Activated CD4-positive, alpha-beta memory T cell treated with anti-CD3 and anti-CD28 coated beads for 36 hours (primary cell): ENCODE data around the gene FAM181A. TPM values are rescaled to one million over a fixed set of nuclear protein-coding genes. Genes with fewer than 3 reads are reported as not detected.

ENCODE experiments used
- CTCF ChIA-PET: fragments of 350-600 bp; sonication (Branson Sonifier 250); formaldehyde crosslinking; loops from one replicate; lab custom pipeline; 2021; ENCODE audit warnings: antibody characterized with exemption, inconsistent platforms; lab: Charles Lee
- POLR2A ChIA-PET: fragments of 350-600 bp; sonication (Branson Sonifier 250); formaldehyde crosslinking; loops from one replicate; lab custom pipeline; 2021; ENCODE audit warnings: antibody characterized with exemption; lab: Charles Lee
- DNase-seq: peaks from one replicate; pipeline ENCODE4 v3.0.0-alpha.2; 2020
- H3K27ac Mint-ChIP-seq: one replicate; pipeline ENCODE4 v1.8.0; 2021; ENCODE audit warnings: mixed read lengths
- H3K27me3 Mint-ChIP-seq: one replicate; pipeline ENCODE4 v1.8.0; 2021; ENCODE audit warnings: mixed read lengths
- H3K36me3 Mint-ChIP-seq: one replicate; pipeline ENCODE4 v1.8.0; 2021; ENCODE audit warnings: mixed read lengths
- H3K4me1 Mint-ChIP-seq: one replicate; pipeline ENCODE4 v1.8.0; 2021; ENCODE audit warnings: low read depth, mixed read lengths
- H3K4me3 Mint-ChIP-seq: one replicate; pipeline ENCODE4 v1.8.0; 2021; ENCODE audit warnings: mild to moderate bottlenecking, mixed read lengths
- H3K9me3 Mint-ChIP-seq: one replicate; pipeline ENCODE4 v1.8.0; 2021; ENCODE audit warnings: mixed read lengths
- intact Hi-C: fragments of 100-400 bp; cut with micrococcal nuclease; formaldehyde crosslinking; loops from one replicate; pipeline ENCODE4 v1.15.1; 2023
- total RNA-seq, 2 experiments: library from RNA; stranded (reverse); gene quantifications; one replicate each; pipeline ENCODE4 v1.2.3, GENCODE V29; 2021

The FAM181A gene
- total RNA-seq, 2 experiments from 2014 or later: not detected

- Mint-ChIP-seq H3K9me3 (no peaks in the 10 kb centered on the region), H3K4me3 (no peak overlapping the region), H3K27ac (no peak overlapping the region), H3K36me3 (peaks cover 30% of the 10 kb centered on the region), H3K27me3 (no peaks in the 10 kb centered on the region), H3K4me1 (peaks cover 12% of the 10 kb centered on the region)
- no peak for DNase-seq
- ChIA-PET POLR2A (no interaction called here), CTCF (interaction anchor here (10.9 to 11.4 kb wide), 2 partner anchors 12 to 32 kb away, joined by 318 to 425 read pairs; partner anchors contain the start of gene ASB2)
- intact Hi-C loops: no loop called here
Measured at GRCh38 chr14:93944348-93945069, 17.4 kb downstream of the FAM181A start.

DNA sequence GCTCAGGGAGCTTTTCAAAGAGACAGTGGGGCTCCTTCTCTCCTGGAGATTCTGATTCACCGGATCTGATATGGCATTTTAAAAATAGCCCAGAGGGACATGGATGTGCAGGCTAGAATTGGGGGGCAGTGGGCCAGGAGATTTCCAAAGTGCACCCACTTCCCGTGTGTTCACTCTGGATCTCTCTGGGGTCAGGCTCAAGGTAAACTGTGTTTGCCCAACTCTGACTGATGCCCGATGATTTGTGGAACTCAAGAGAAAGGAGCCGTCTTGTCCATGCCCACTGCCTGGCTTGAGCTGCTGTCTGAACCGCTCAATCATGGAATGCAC lies 17.9 kb downstream of the FAM181A start:
- intact Hi-C loops: no loop called here
- H3K27ac Mint-ChIP-seq: no peak overlapping the region
- H3K9me3 Mint-ChIP-seq: no peaks in the 10 kb centered on the region
- ChIA-PET CTCF (interaction anchor here (10.9 to 11.4 kb wide), 2 partner anchors 12 to 31 kb away, joined by 318 to 425 read pairs; partner anchors contain the start of gene ASB2), POLR2A (no interaction called here)
- DNase-seq: no peak
- no peaks in the 10 kb centered on the region for H3K27me3 Mint-ChIP-seq
- H3K4me3 Mint-ChIP-seq: no peak overlapping the region
- H3K4me1 Mint-ChIP-seq: peaks cover 8% of the 10 kb centered on the region
- H3K36me3 Mint-ChIP-seq: peaks cover 34% of the 10 kb centered on the region

- peaks cover 9% of the 10 kb centered on the region for H3K4me1 Mint-ChIP-seq
- intact Hi-C loops: no loop called here
- H3K27ac Mint-ChIP-seq: no peak overlapping the region
- no peaks in the 10 kb centered on the region for H3K27me3 Mint-ChIP-seq
- no peak overlapping the region for H3K4me3 Mint-ChIP-seq
- no peak for DNase-seq
- H3K9me3 Mint-ChIP-seq: no peaks in the 10 kb centered on the region
- POLR2A ChIA-PET: interaction anchor here (1.2 kb wide), 1 partner anchor 10 kb away, joined by 3 read pairs; no protein-coding TSS in a partner anchor
- CTCF ChIA-PET: interaction anchor here (1.0 to 2.5 kb wide), 3 partner anchors 25 to 90 kb away, joined by 3 to 13 read pairs (median 5); no protein-coding TSS in a partner anchor
- H3K36me3 Mint-ChIP-seq: peaks cover 41% of the 10 kb centered on the region
Measured at GRCh38 chr14:93946104-93946503, 19.0 kb downstream of the FAM181A start.

- peaks cover 41% of the 10 kb centered on the region for H3K36me3 Mint-ChIP-seq
- no peaks in the 10 kb centered on the region for H3K9me3 Mint-ChIP-seq
- POLR2A ChIA-PET: interaction anchor here (1.2 kb wide), 1 partner anchor 10 kb away, joined by 3 read pairs; no protein-coding TSS in a partner anchor
- H3K27me3 Mint-ChIP-seq: no peaks in the 10 kb centered on the region
- H3K4me1 Mint-ChIP-seq: peaks cover 14% of the 10 kb centered on the region
- DNase-seq: no peak
- H3K27ac Mint-ChIP-seq: no peak overlapping the region
- CTCF ChIA-PET: interaction anchor here (1.0 to 2.5 kb wide), 4 partner anchors 24 to 90 kb away, joined by 3 to 13 read pairs (median 4); no protein-coding TSS in a partner anchor
- intact Hi-C loops: no loop called here
- H3K4me3 Mint-ChIP-seq: no peak overlapping the region
Measured at GRCh38 chr14:93946541-93947090, 19.5 kb downstream of the FAM181A start.

DNA sequence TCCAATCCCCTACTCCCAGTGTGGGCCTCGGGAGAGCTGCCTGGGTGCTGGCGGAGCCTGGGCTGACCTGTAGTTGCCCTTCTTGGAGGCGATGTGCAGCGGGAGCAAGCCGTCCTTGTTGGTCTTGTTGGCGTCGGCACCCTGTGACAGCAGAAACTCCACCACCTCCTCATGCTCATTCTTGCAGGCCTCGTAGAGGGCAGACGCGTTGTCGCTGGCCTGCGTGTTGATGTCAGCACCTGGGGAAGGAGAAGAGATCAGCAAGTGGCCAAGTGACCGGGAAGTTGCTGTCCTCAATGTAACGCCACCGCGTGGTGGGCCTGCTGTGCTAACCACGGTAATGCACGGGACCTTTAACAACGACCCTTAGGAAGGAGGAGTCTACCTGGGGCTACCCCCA lies 20.1 kb downstream of the FAM181A start:
- intact Hi-C loops: no loop called here
- DNase-seq: no peak
- H3K27ac Mint-ChIP-seq: no peak overlapping the region
- POLR2A ChIA-PET: no interaction called here
- no peak overlapping the region for H3K4me3 Mint-ChIP-seq
- CTCF ChIA-PET: interaction anchor here (1.0 to 19.1 kb wide), 3 partner anchors 8 to 56 kb away, joined by 3 to 318 read pairs (median 13); no protein-coding TSS in a partner anchor
- H3K27me3 Mint-ChIP-seq: no peaks in the 10 kb centered on the region
- peaks cover 20% of the 10 kb centered on the region for H3K4me1 Mint-ChIP-seq
- H3K36me3 Mint-ChIP-seq: peaks cover 42% of the 10 kb centered on the region
- H3K9me3 Mint-ChIP-seq: no peaks in the 10 kb centered on the region

DNA sequence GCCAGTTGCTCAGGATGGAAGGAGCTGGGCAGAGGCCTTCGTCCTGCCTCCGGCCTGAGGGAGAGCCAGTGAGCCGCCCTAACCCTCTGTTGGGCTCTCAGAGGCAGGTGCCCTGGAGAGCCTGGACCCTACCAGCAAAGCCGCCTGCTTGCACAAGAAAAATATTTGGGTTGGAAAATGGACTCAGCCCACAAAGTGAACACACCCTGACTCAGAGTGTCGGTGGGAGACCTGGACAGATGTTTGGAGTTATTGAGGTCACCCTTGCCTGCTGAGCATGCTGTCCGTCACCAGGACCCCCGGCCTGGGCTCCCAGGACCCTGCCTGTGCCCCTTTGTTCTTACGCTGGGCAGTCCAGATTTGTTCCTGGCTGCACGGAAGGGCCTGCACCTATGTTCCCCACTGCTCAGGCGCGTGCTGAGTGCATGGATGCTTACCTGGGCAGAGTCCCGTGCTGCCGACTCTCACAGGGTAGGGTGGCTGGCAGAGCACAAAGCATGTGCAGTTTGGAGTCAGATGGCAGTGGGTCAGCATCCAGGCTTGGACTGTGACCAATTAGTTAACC lies 22.4 kb downstream of the FAM181A start:
- H3K27ac Mint-ChIP-seq: no peak overlapping the region

DNA sequence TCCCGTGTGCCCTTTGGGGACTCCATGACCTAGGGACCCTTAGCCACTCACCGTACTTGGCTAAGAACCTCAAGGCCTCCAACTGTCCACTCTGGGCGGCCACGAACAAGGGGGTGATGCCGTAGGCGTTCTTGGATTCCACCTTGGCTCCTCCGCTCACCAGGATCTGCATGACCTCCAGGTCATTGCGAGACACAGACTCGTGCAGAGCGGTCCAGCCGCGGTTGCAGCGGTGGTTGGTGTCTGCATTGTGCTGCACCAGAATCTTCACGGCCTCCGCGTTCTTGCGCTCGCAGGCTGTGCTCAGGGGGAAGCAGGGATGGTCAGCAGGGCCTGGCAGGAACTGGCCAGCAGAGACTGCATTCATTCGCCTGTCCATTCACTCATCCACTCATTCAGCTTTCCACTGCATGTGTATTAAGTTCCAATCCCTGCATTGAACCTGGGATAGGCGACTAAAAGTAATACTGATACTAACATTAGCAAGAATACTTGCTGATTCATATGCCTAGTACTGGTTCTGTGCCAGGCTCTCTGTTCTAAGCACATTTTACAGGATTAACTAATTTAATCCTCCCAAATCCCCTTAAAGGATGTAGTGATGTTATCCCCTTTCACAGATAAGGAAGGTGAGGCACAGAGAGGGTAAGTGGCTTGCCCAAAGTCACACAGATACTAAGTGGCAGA lies 23.9 kb downstream of the FAM181A start:
- H3K27ac Mint-ChIP-seq: peak overlapping the region; percentile 56
- ChIA-PET CTCF (interaction anchor here (1.0 to 19.1 kb wide), 7 partner anchors 11 to 77 kb away, joined by 3 to 318 read pairs (median 5); no protein-coding TSS in a partner anchor), POLR2A (interaction anchor here (1.0 to 15.8 kb wide), 4 partner anchors 10 to 50 kb away, joined by 3 to 447 read pairs (median 6); partner anchors contain the start of gene ASB2)
- no peak overlapping the region for H3K4me3 Mint-ChIP-seq
- no peak for DNase-seq
- H3K36me3 Mint-ChIP-seq: peaks cover 48% of the 10 kb centered on the region
- H3K4me1 Mint-ChIP-seq: peaks cover 56% of the 10 kb centered on the region
- intact Hi-C loops: loop anchor here (10.0 kb wide), 1 partner anchor 746 kb away; the partner anchor contains the start of genes GON7 and UBR7
- no peaks in the 10 kb centered on the region for H3K27me3 Mint-ChIP-seq
- no peaks in the 10 kb centered on the region for H3K9me3 Mint-ChIP-seq

More for the DNA sequence above, 22.4 kb downstream of the FAM181A start:
- no peaks in the 10 kb centered on the region for H3K9me3 Mint-ChIP-seq
- POLR2A ChIA-PET: interaction anchor here (0.7 kb wide), 1 partner anchor 9 kb away, joined by 3 read pairs; no protein-coding TSS in a partner anchor
- no peaks in the 10 kb centered on the region for H3K27me3 Mint-ChIP-seq
- no peak for DNase-seq
- peaks cover 44% of the 10 kb centered on the region for H3K36me3 Mint-ChIP-seq
- peaks cover 43% of the 10 kb centered on the region for H3K4me1 Mint-ChIP-seq
- CTCF ChIA-PET: interaction anchor here (2.6 to 19.1 kb wide), 2 partner anchors 10 to 51 kb away, joined by 15 to 318 read pairs; no protein-coding TSS in a partner anchor
- no peak overlapping the region for H3K4me3 Mint-ChIP-seq
- intact Hi-C loops: loop anchor here (10.0 kb wide), 1 partner anchor 745 kb away; the partner anchor contains the start of genes GON7 and UBR7

- CTCF ChIA-PET: interaction anchor here (0.9 to 19.1 kb wide), 10 partner anchors 12 to 177 kb away, joined by 3 to 318 read pairs (median 4); no protein-coding TSS in a partner anchor
- POLR2A ChIA-PET: interaction anchor here (1.0 to 15.8 kb wide), 5 partner anchors 9 to 49 kb away, joined by 3 to 447 read pairs (median 6); partner anchors contain the start of gene ASB2
- no peaks in the 10 kb centered on the region for H3K9me3 Mint-ChIP-seq
- DNase-seq: no peak
- peaks cover 64% of the 10 kb centered on the region for H3K4me1 Mint-ChIP-seq
- no peaks in the 10 kb centered on the region for H3K27me3 Mint-ChIP-seq
- H3K4me3 Mint-ChIP-seq: peak overlapping the region; percentile 83
- peak overlapping the region; percentile 56 for H3K27ac Mint-ChIP-seq
- H3K36me3 Mint-ChIP-seq: peaks cover 49% of the 10 kb centered on the region
- intact Hi-C loops: loop anchor here (10.0 kb wide), 1 partner anchor 747 kb away; the partner anchor contains the start of genes GON7 and UBR7
Measured at GRCh38 chr14:93951635-93952540, 24.7 kb downstream of the FAM181A start.

- POLR2A ChIA-PET: interaction anchor here (1.3 to 15.8 kb wide), 3 partner anchors 10 to 47 kb away, joined by 5 to 447 read pairs (median 6); partner anchors contain the start of gene ASB2
- H3K27ac Mint-ChIP-seq: peak overlapping the region; percentile 70
- H3K36me3 Mint-ChIP-seq: peaks cover 54% of the 10 kb centered on the region
- H3K27me3 Mint-ChIP-seq: no peaks in the 10 kb centered on the region
- intact Hi-C loops: loop anchor here (10.0 kb wide), 1 partner anchor 748 kb away; the partner anchor contains the start of genes GON7 and UBR7
- peaks cover 74% of the 10 kb centered on the region for H3K4me1 Mint-ChIP-seq
- no peak for DNase-seq
- CTCF ChIA-PET: interaction anchor here (0.7 to 19.1 kb wide), 11 partner anchors 10 to 176 kb away, joined by 3 to 318 read pairs (median 4); no protein-coding TSS in a partner anchor
- no peaks in the 10 kb centered on the region for H3K9me3 Mint-ChIP-seq
- H3K4me3 Mint-ChIP-seq: peak overlapping the region; percentile 83
Measured at GRCh38 chr14:93952829-93953228, 25.7 kb downstream of the FAM181A start.

- Mint-ChIP-seq H3K36me3 (peaks cover 56% of the 10 kb centered on the region), H3K4me3 (peak overlapping the region; percentile 83), H3K4me1 (peaks cover 78% of the 10 kb centered on the region), H3K27me3 (no peaks in the 10 kb centered on the region), H3K27ac (peak overlapping the region; percentile 70), H3K9me3 (no peaks in the 10 kb centered on the region)
- no peak for DNase-seq
- intact Hi-C loops: loop anchor here (10.0 kb wide), 1 partner anchor 748 kb away; the partner anchor contains the start of genes GON7 and UBR7
- CTCF ChIA-PET: interaction anchor here (0.6 to 19.1 kb wide), 11 partner anchors 9 to 83 kb away, joined by 3 to 318 read pairs (median 3); no protein-coding TSS in a partner anchor
- POLR2A ChIA-PET: interaction anchor here (1.3 to 15.8 kb wide), 3 partner anchors 10 to 47 kb away, joined by 5 to 447 read pairs (median 6); partner anchors contain the start of gene ASB2
Measured at GRCh38 chr14:93953263-93953662, 26.1 kb downstream of the FAM181A start.
